ENCODE results near the gene NDST3.

Gene NDST3

GRCh38 chr4:118076958-118077766, 42.9 kb downstream of the NDST3 start:
- Histone ChIP-seq H3K79me2 (ENCODE audit: insufficient read depth, low read length) (no peaks in the 10 kb centered on the region), H3K27me3 (ENCODE audit: low read length) (no peaks in the 10 kb centered on the region)

GRCh38 chr4:118077767-118078105, 43.5 kb downstream of the NDST3 start:
- Histone ChIP-seq H3K27ac (ENCODE audit: low read depth, low read length) (no peak overlapping the region), H3K9me2 (replicated peaks; ENCODE audit: insufficient read depth, low read length) (no peaks in the 10 kb centered on the region), H3K79me2 (ENCODE audit: insufficient read depth, low read length) (no peaks in the 10 kb centered on the region), H2AFZ (ENCODE audit: low read depth, low read length, severe bottlenecking) (peak overlapping the region; percentile 89), H3K27me3 (ENCODE audit: low read length) (no peaks in the 10 kb centered on the region), H3F3A (ENCODE audit: insufficient read depth) (no peaks in the 10 kb centered on the region), H3K9me3 (ENCODE audit: insufficient read depth, low read length) (no peaks in the 10 kb centered on the region), H3K4me2 (ENCODE audit: low read depth, low read length, poor library complexity, severe bottlenecking) (no peak overlapping the region), H3K9ac (ENCODE audit: low read length) (no peak overlapping the region), H4K20me1 (ENCODE audit: low read depth, low read length) (no peaks in the 10 kb centered on the region), H3K4me3 (ENCODE audit: insufficient read depth, low read length, poor library complexity, severe bottlenecking) (no peak overlapping the region), H3K36me3 (ENCODE audit: low read length) (no peaks in the 10 kb centered on the region)
- TF ChIP-seq EZH2phosphoT487 (conservative IDR thresholded peaks at IDR 0.05; ENCODE audit: low read length) (no peak), CTCF (IDR thresholded peaks at IDR 0.05; ENCODE audit: insufficient read depth, low read length, poor library complexity, severe bottlenecking) (no peak)

More at GRCh38 chr4:118076958-118077766, 42.9 kb downstream of the NDST3 start:
- Histone ChIP-seq H3K9ac (ENCODE audit: low read length) (no peak overlapping the region), H3K27ac (ENCODE audit: low read depth, low read length) (no peak overlapping the region), H3K9me2 (replicated peaks; ENCODE audit: insufficient read depth, low read length) (no peaks in the 10 kb centered on the region), H4K20me1 (ENCODE audit: low read depth, low read length) (no peaks in the 10 kb centered on the region), H3K4me3 (ENCODE audit: insufficient read depth, low read length, poor library complexity, severe bottlenecking) (no peak overlapping the region), H2AFZ (ENCODE audit: low read depth, low read length, severe bottlenecking) (peak overlapping the region; percentile 89), H3F3A (ENCODE audit: insufficient read depth) (no peaks in the 10 kb centered on the region), H3K36me3 (ENCODE audit: low read length) (no peaks in the 10 kb centered on the region), H3K4me2 (ENCODE audit: low read depth, low read length, poor library complexity, severe bottlenecking) (no peak overlapping the region), H3K9me3 (ENCODE audit: insufficient read depth, low read length) (no peaks in the 10 kb centered on the region)
- TF ChIP-seq EZH2phosphoT487 (conservative IDR thresholded peaks at IDR 0.05; ENCODE audit: low read length): no peak
- TF ChIP-seq CTCF (IDR thresholded peaks at IDR 0.05; ENCODE audit: insufficient read depth, low read length, poor library complexity, severe bottlenecking): no peak

GRCh38 chr4:118081434-118081833, 47.1 kb downstream of the NDST3 start:
- Histone ChIP-seq H3K27ac (ENCODE audit: low read depth, low read length) (no peak overlapping the region), H3K27me3 (ENCODE audit: low read length) (no peaks in the 10 kb centered on the region), H3K9me2 (replicated peaks; ENCODE audit: insufficient read depth, low read length) (no peaks in the 10 kb centered on the region), H3K9me3 (ENCODE audit: insufficient read depth, low read length) (no peaks in the 10 kb centered on the region), H3K79me2 (ENCODE audit: insufficient read depth, low read length) (no peaks in the 10 kb centered on the region), H3K4me3 (ENCODE audit: insufficient read depth, low read length, poor library complexity, severe bottlenecking) (no peak overlapping the region), H3K36me3 (ENCODE audit: low read length) (no peaks in the 10 kb centered on the region), H3K9ac (ENCODE audit: low read length) (no peak overlapping the region), H4K20me1 (ENCODE audit: low read depth, low read length) (no peaks in the 10 kb centered on the region), H3K4me2 (ENCODE audit: low read depth, low read length, poor library complexity, severe bottlenecking) (no peak overlapping the region), H2AFZ (ENCODE audit: low read depth, low read length, severe bottlenecking) (no peak overlapping the region), H3F3A (ENCODE audit: insufficient read depth) (no peaks in the 10 kb centered on the region)
- TF ChIP-seq EZH2phosphoT487 (conservative IDR thresholded peaks at IDR 0.05; ENCODE audit: low read length): no peak
- TF ChIP-seq CTCF (IDR thresholded peaks at IDR 0.05; ENCODE audit: insufficient read depth, low read length, poor library complexity, severe bottlenecking): no peak

Data from SU-DHL-6 (cell line).